CD8-positive, alpha-beta memory T cell (primary cell): ENCODE measurements around the gene RPE. TPM values are rescaled to one million over a fixed set of nuclear protein-coding genes. Genes with fewer than 3 reads are reported as not detected.

Experiments
- CTCF ChIA-PET: fragments of 350-600 bp; sonication (Branson Sonifier 250); formaldehyde crosslinking; loops from one replicate; lab custom pipeline; 2021; ENCODE audit warnings: antibody characterized with exemption; lab: Charles Lee
- POLR2A ChIA-PET: fragments of 350-600 bp; sonication (Branson Sonifier 250); formaldehyde crosslinking; loops from one replicate; lab custom pipeline; 2021; ENCODE audit warnings: antibody characterized with exemption; lab: Charles Lee
- DNase-seq, 5 donors: peaks; one replicate each; pipeline versions ENCODE4 v3.0.0 to v3.0.0-alpha.2; 2020 to 2022; ENCODE audit warnings: mixed read lengths in 1 of 5
- H3K27ac ChIP-seq: one replicate; pipeline ENCODE4 v1.7.0; 2013; ENCODE audit warnings: low read depth, mild to moderate bottlenecking, low read length, moderate library complexity
- H3K27me3 ChIP-seq: 2 replicates; pipeline ENCODE4 v1.7.0; 2013; ENCODE audit warnings: low read length, mild to moderate bottlenecking; ENCODE audit not compliant: insufficient read depth, poor library complexity, severe bottlenecking
- H3K36me3 ChIP-seq: 2 replicates; pipeline ENCODE4 v1.7.0; 2013; ENCODE audit warnings: mild to moderate bottlenecking, low read length, moderate library complexity; ENCODE audit not compliant: insufficient read depth
- H3K4me1 ChIP-seq: 2 replicates; pipeline ENCODE4 v1.7.0; 2013; ENCODE audit warnings: mild to moderate bottlenecking, low read length, moderate library complexity; ENCODE audit not compliant: insufficient read depth
- H3K4me3 ChIP-seq: 2 replicates; pipeline ENCODE4 v1.7.0; 2013; ENCODE audit warnings: mild to moderate bottlenecking, low read length
- H3K9me3 ChIP-seq: 2 replicates; pipeline ENCODE4 v1.7.0; 2013; ENCODE audit warnings: mild to moderate bottlenecking, low read length
- H3K27ac Mint-ChIP-seq, 8 donors: one replicate each; pipeline ENCODE4 v1.8.0; 2020 to 2021; ENCODE audit warnings: mixed read lengths in 8 of 8, mild to moderate bottlenecking in 6 of 8, inconsistent platforms in 3 of 8, moderate library complexity in 3 of 8
- H3K27me3 Mint-ChIP-seq, 2 donors: one replicate each; pipeline ENCODE4 v1.8.0; 2020 to 2021; ENCODE audit warnings: mixed read lengths in 2 of 2, mild to moderate bottlenecking in 1 of 2, moderate library complexity in 1 of 2
- H3K36me3 Mint-ChIP-seq, 3 donors: one replicate each; pipeline ENCODE4 v1.8.0; 2020 to 2021; ENCODE audit warnings: mixed read lengths in 3 of 3, inconsistent platforms in 1 of 3, mild to moderate bottlenecking in 1 of 3
- H3K4me1 Mint-ChIP-seq, 3 donors: one replicate each; pipeline ENCODE4 v1.8.0; 2020 to 2021; ENCODE audit warnings: mixed read lengths in 3 of 3, inconsistent platforms in 1 of 3, mild to moderate bottlenecking in 1 of 3
- H3K4me3 Mint-ChIP-seq, 7 donors: one replicate each; pipeline ENCODE4 v1.8.0; 2020 to 2021; ENCODE audit warnings: mixed read lengths in 7 of 7, mild to moderate bottlenecking in 6 of 7, moderate library complexity in 4 of 7, inconsistent platforms in 2 of 7
- H3K9me3 Mint-ChIP-seq, 5 donors: one replicate each; pipeline ENCODE4 v1.8.0; 2020 to 2022; ENCODE audit warnings: mixed read lengths in 5 of 5, mild to moderate bottlenecking in 3 of 5, moderate library complexity in 2 of 5, inconsistent platforms in 1 of 5
- polyA plus RNA-seq: library from polyadenylated mRNA; unstranded; fragments of 300-500 nt; fragmentation: Illumina TruSeq; gene quantifications from one replicate; pipeline ENCODE4 v1.2.3, GENCODE V29; 2021
- total RNA-seq, 2 experiments: library from RNA; stranded (reverse); gene quantifications; one replicate each; pipeline ENCODE4 v1.2.3, GENCODE V29; 2021

Gene RPE
- total and polyA plus RNA-seq, 3 experiments from 2014 or later: 16.5 to 49.8 (median 49.4) TPM

DNA sequence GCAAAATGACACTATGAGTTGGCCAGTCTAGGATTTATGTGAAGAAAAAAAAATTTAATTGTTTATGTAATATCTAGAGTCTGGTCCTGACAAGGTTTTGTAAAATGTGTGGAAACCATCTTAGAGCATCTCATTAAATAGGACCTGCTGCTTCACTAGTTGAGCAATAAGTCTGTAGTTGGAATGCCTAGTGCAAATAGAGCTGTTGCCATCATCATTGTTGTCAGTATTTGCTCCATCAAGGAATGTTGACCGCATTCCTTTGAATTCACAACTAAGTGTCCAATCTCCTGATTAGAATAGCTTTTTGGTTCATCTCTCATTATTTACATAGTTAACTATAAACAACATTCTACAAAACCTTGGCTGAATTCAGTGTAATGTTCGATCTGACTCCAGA is 32.2 kb upstream of the RPE start:
- H3K4me3 Mint-ChIP-seq: no peak overlapping the region
- peaks cover 0 to 23% of the 10 kb centered on the region in 2 donors for H3K27me3 Mint-ChIP-seq
- no peaks in the 10 kb centered on the region for H3K36me3 Mint-ChIP-seq
- no peaks in the 10 kb centered on the region for H3K9me3 Mint-ChIP-seq
- Histone ChIP-seq H3K4me1 (no peaks in the 10 kb centered on the region), H3K4me3 (no peak overlapping the region), H3K27me3 (no peaks in the 10 kb centered on the region), H3K27ac (no peak overlapping the region), H3K36me3 (no peaks in the 10 kb centered on the region), H3K9me3 (no peaks in the 10 kb centered on the region)
- no peak overlapping the region for H3K27ac Mint-ChIP-seq
- POLR2A ChIA-PET: no interaction called here
- CTCF ChIA-PET: no interaction called here
- no peaks in the 10 kb centered on the region for H3K4me1 Mint-ChIP-seq
- no peak for DNase-seq

DNA sequence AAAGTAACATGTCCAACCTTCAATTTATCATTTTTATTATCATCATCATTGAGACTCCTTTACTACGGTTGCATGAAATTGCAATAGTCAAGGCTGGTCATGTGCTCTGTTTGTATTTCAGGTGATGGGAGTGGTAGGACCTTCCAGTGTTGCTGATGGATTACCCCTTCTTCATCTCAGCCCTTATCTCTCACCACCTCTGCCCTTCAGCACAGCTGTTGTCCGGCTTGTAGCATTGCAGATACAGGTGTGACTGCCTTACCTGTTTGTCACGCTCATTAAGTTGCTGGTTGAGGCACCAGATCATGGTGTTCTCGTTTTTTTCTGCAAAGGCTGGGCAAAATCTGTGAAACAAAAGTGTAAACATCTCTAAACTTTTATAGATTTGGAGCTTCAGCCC is 31.7 kb upstream of the RPE start:
- ChIA-PET POLR2A (no interaction called here), CTCF (no interaction called here)
- H3K4me3 Mint-ChIP-seq: no peak overlapping the region
- H3K9me3 Mint-ChIP-seq: no peaks in the 10 kb centered on the region
- no peaks in the 10 kb centered on the region for H3K4me1 Mint-ChIP-seq
- H3K36me3 Mint-ChIP-seq: no peaks in the 10 kb centered on the region
- peaks cover 0 to 23% of the 10 kb centered on the region in 2 donors for H3K27me3 Mint-ChIP-seq
- Histone ChIP-seq H3K36me3 (no peaks in the 10 kb centered on the region), H3K27ac (no peak overlapping the region), H3K4me1 (no peaks in the 10 kb centered on the region), H3K9me3 (no peaks in the 10 kb centered on the region), H3K27me3 (no peaks in the 10 kb centered on the region), H3K4me3 (no peak overlapping the region)
- no peak overlapping the region for H3K27ac Mint-ChIP-seq
- no peak for DNase-seq

DNA sequence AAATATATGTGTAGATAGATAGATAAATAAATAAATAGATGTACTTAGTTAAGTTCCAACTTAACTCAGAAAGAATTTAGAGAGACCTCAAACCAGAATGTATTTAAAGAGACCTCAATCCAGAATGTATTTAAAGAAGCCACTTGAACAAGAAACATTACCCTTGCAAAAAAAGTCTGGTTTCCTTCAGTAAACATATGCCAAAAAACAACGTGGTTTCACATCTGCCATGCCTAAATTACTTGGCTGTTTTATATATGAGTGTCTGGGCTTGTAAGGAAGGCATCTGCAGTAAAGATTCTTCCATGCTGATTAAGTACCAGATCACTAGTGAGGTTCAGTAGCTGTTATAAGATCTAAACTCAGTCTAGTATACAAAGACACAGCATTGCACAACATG is 29.1 kb upstream of the RPE start:
- CTCF ChIA-PET: no interaction called here

DNA sequence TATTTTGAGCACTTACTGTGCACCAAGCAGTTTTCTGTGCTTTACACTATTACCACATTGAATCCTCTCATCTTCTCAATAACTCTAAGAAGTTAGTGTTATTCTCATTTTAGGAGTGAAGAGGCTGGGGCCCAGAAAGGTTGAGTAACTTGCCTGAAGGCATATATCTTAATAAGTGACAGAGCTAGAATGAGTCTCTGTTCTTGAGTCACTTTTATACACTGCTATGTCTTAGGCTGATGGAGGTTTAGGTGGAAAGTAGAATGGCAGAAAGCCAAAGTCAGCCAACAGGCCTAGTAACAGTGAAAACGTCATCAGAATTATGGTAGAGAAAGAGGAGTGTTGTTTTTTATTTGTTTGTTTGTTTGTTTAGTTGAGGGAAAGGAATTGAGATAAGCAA is 27.9 kb upstream of the RPE start:
- H3K9me3 Mint-ChIP-seq: no peaks in the 10 kb centered on the region
- H3K36me3 ChIP-seq: no peaks in the 10 kb centered on the region
- H3K27me3 Mint-ChIP-seq: peaks cover 1 to 16% of the 10 kb centered on the region in 2 donors
- H3K27ac Mint-ChIP-seq: no peak overlapping the region
- no peaks in the 10 kb centered on the region for H3K27me3 ChIP-seq
- H3K4me1 Mint-ChIP-seq: no peaks in the 10 kb centered on the region
- no peaks in the 10 kb centered on the region for H3K9me3 ChIP-seq
- POLR2A ChIA-PET: no interaction called here
- DNase-seq: no peak
- H3K27ac ChIP-seq: no peak overlapping the region
- H3K4me1 ChIP-seq: no peaks in the 10 kb centered on the region
- CTCF ChIA-PET: interaction anchor here (1.6 kb wide), 1 partner anchor 221 kb away, joined by 6 read pairs; no protein-coding TSS in a partner anchor
- H3K4me3 ChIP-seq: no peak overlapping the region
- H3K4me3 Mint-ChIP-seq: no peak overlapping the region
- no peaks in the 10 kb centered on the region for H3K36me3 Mint-ChIP-seq

More for the DNA sequence above, 29.1 kb upstream of the RPE start:
- H3K27me3 Mint-ChIP-seq: peaks cover 1 to 16% of the 10 kb centered on the region in 2 donors
- H3K27me3 ChIP-seq: no peaks in the 10 kb centered on the region
- H3K4me3 ChIP-seq: no peak overlapping the region
- no peaks in the 10 kb centered on the region for H3K4me1 ChIP-seq
- H3K36me3 Mint-ChIP-seq: no peaks in the 10 kb centered on the region
- POLR2A ChIA-PET: no interaction called here
- no peak overlapping the region for H3K27ac Mint-ChIP-seq
- no peak overlapping the region for H3K27ac ChIP-seq
- H3K4me1 Mint-ChIP-seq: no peaks in the 10 kb centered on the region
- no peaks in the 10 kb centered on the region for H3K9me3 ChIP-seq
- DNase-seq: no peak
- H3K9me3 Mint-ChIP-seq: no peaks in the 10 kb centered on the region
- no peak overlapping the region for H3K4me3 Mint-ChIP-seq
- no peaks in the 10 kb centered on the region for H3K36me3 ChIP-seq

DNA sequence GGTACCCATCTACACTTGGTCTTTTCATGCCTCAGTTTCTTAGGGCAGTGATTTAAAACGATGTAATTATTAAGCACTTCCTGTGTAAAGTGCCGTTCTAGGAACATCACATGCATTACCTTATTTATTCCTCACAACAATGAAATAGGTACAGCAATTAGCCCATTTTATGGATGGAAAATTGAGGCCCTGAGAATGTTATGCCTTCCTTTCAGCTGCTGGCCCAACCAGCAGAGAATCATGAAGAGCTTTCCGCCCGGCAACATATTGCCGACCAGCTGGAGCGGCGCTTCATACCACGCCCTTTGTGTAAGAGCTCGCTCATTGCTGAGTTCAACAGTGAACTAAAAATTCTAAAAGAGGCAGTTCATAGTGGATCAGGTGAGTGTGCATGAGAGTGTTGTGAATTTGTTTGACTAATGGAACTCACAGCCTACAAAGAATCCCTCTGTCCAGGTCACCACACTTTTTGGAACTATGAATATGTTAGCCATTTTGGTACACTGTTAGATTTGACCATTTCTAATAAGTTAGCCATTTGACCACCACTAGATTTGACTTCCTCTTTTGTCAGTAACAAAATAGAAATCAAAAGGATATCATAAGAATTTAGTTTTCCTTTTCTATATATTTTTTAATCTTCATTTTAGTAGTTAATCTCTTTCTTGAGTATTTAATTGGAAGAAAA is 25.6 kb upstream of the RPE start:
- CTCF ChIA-PET: interaction anchor here (1.0 to 3.2 kb wide), 6 partner anchors 10 to 222 kb away, joined by 3 to 20 read pairs (median 4); no protein-coding TSS in a partner anchor

DNA sequence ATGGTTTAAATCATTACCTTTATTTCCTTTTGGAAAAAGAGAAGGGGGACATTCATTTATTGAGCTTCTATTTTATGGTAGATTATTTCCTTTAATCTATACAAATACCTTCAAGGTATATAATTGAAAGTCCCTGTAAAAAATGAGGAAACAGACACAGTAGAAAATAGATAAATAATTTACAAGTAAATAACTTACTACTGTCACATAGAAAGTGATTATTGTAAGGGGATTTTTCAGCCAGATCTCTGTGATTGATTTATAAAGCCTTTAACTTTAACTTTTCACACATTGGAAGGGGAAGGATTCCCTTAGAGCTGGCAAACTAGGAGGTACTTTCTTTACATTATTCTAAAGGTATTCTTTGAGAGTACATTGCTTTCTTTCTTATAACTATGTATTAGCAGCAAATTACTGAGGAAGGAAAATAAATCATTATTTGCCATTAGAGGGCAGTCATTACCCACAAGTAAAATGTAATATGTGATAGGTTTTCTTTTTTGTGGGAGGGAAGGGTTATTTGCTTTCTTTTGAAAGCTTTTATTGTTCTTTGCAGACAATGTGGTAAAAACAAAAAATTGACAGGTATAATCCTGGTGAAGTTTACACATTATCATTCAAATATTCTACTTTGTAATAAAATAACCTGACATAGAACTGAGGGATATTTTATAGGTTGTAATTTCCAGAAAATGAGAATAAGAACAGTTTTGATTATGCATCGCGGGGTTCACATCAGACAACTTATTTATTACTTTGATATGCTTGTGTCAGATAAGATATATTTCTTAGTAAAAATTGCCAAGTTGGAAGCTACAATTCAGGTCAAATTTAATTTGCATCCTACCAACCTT is 24.8 kb upstream of the RPE start:
- Mint-ChIP-seq H3K4me1 (no peaks in the 10 kb centered on the region), H3K4me3 (no peak overlapping the region), H3K36me3 (no peaks in the 10 kb centered on the region), H3K9me3 (no peaks in the 10 kb centered on the region), H3K27me3 (peaks cover 1 to 13% of the 10 kb centered on the region in 2 donors), H3K27ac (no peak overlapping the region)
- no peak overlapping the region for H3K27ac ChIP-seq
- DNase-seq: peak in 2 of 5 donors; percentile 31 to 50
- H3K4me3 ChIP-seq: no peak overlapping the region
- no peaks in the 10 kb centered on the region for H3K4me1 ChIP-seq
- no peaks in the 10 kb centered on the region for H3K36me3 ChIP-seq
- ChIA-PET CTCF (interaction anchor here (1.0 to 3.2 kb wide), 8 partner anchors 9 to 221 kb away, joined by 3 to 20 read pairs (median 4); no protein-coding TSS in a partner anchor), POLR2A (no interaction called here)
- no peaks in the 10 kb centered on the region for H3K9me3 ChIP-seq
- no peaks in the 10 kb centered on the region for H3K27me3 ChIP-seq

More for the DNA sequence above, 25.6 kb upstream of the RPE start:
- H3K9me3 Mint-ChIP-seq: no peaks in the 10 kb centered on the region
- peaks cover 1 to 15% of the 10 kb centered on the region in 2 donors for H3K27me3 Mint-ChIP-seq
- Histone ChIP-seq H3K4me1 (no peaks in the 10 kb centered on the region), H3K9me3 (no peaks in the 10 kb centered on the region), H3K27me3 (no peaks in the 10 kb centered on the region), H3K4me3 (no peak overlapping the region), H3K36me3 (no peaks in the 10 kb centered on the region), H3K27ac (no peak overlapping the region)
- POLR2A ChIA-PET: no interaction called here
- H3K36me3 Mint-ChIP-seq: no peaks in the 10 kb centered on the region
- no peak for DNase-seq
- no peak overlapping the region for H3K4me3 Mint-ChIP-seq
- no peaks in the 10 kb centered on the region for H3K4me1 Mint-ChIP-seq
- H3K27ac Mint-ChIP-seq: no peak overlapping the region

DNA sequence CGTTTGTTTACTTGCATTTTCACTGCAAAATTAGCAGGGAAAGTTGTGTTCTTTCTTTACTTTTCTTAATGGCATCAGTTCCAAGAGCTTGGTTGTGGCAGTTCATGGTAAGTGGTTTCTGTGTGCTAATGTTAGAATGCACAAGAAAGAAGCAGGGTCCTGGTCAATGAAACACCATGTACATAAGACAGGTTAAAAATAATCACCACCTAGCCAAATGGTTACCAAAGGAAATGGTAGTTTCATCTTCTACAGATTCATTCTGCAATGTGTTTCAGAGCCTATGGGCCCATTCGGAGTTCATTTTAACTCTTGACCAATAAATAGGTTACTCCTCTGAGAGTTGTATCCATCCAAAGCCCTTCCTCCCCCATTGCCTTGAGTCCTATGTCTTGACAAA is 18.1 kb upstream of the RPE start:
- no peaks in the 10 kb centered on the region for H3K36me3 Mint-ChIP-seq
- ChIA-PET POLR2A (interaction anchor here (0.6 kb wide), 1 partner anchor 452 kb away, joined by 3 read pairs; no protein-coding TSS in a partner anchor), CTCF (no interaction called here)
- Histone ChIP-seq H3K9me3 (no peaks in the 10 kb centered on the region), H3K4me1 (no peaks in the 10 kb centered on the region), H3K4me3 (no peak overlapping the region), H3K27ac (no peak overlapping the region), H3K36me3 (no peaks in the 10 kb centered on the region), H3K27me3 (no peaks in the 10 kb centered on the region)
- DNase-seq: no peak
- H3K27me3 Mint-ChIP-seq: peaks cover 7 to 32% of the 10 kb centered on the region in 2 donors
- no peaks in the 10 kb centered on the region for H3K4me1 Mint-ChIP-seq
- H3K27ac Mint-ChIP-seq: peak overlapping the region in 1 of 8 donors; percentile 21
- H3K9me3 Mint-ChIP-seq: no peaks in the 10 kb centered on the region
- H3K4me3 Mint-ChIP-seq: no peak overlapping the region

DNA sequence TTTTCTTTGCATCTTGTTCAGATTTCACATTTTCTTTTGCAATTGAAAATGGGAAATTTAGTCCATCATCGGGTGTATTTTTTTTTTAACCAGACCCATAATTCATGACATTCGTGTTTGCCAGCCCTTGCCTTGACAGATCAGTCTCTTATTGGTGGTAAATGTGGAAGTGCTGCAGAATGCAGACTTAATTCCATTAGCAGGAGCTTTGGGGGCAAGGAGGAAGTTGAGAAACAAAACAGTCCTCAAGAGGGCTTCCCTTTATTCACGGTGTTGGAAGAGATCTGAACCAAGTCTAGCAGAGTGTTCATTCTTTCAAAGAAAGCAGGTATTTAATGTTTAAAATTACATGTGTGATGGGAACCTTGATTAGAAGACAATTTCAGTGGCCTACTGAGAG is 16.6 kb upstream of the RPE start:
- no peaks in the 10 kb centered on the region for H3K36me3 Mint-ChIP-seq
- H3K27ac Mint-ChIP-seq: no peak overlapping the region
- H3K9me3 ChIP-seq: no peaks in the 10 kb centered on the region
- H3K4me1 ChIP-seq: no peaks in the 10 kb centered on the region
- DNase-seq: no peak
- no peak overlapping the region for H3K27ac ChIP-seq
- H3K4me1 Mint-ChIP-seq: no peaks in the 10 kb centered on the region
- ChIA-PET CTCF (interaction anchor here (1.5 to 1.8 kb wide), 2 partner anchors 8 to 210 kb away, joined by 5 to 8 read pairs; no protein-coding TSS in a partner anchor), POLR2A (no interaction called here)
- H3K4me3 ChIP-seq: no peak overlapping the region
- no peaks in the 10 kb centered on the region for H3K9me3 Mint-ChIP-seq
- H3K27me3 Mint-ChIP-seq: peaks cover 7 to 46% of the 10 kb centered on the region in 2 donors
- no peaks in the 10 kb centered on the region for H3K36me3 ChIP-seq
- H3K4me3 Mint-ChIP-seq: no peak overlapping the region
- H3K27me3 ChIP-seq: no peaks in the 10 kb centered on the region
